SK-N-SH treated with all-trans-retinoic acid at 6 μM for 48 hours (cell line): ENCODE measurements around the gene ALG14.

Source experiments
- PPARA ChIP-seq: fragments of 250-450 bp; sonication (Bioruptor Pico); IDR thresholded peaks from 2 replicates; pipeline ENCODE4 v1.5.0; 2020; ENCODE audit warnings: mild to moderate bottlenecking, borderline replicate concordance
- ZFP3 ChIP-seq: fragments of 250-450 bp; sonication (Bioruptor Pico); IDR thresholded peaks from 2 replicates; pipeline ENCODE4 v1.5.0; 2020; ENCODE audit warnings: mild to moderate bottlenecking, moderate library complexity

DNA sequence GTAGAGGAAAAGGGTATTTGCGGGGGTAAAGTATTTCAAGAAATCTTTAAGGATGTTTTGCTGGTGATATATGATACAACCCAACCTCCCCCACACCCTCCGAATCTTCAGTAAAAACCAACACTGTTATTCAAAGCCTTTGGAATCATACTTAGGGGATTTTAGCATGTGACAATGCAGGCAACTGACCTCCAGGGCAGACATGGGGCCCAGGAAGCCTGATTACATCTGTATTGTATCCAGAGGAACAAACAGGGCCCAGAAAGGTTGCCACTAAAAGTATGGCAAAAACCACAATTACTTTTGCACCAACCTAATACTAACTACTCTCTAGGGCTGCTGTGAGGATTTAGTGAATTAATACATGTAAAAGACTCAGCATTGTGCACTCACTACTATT lies 102.0 kb downstream of the ALG14 start:
- TF ChIP-seq ZFP3 (CRISPR knock-in tag) = peak; percentile 57; the same call in 1 of the 2 replicates
- no peak for TF ChIP-seq PPARA
